Measurements from ENCODE around the gene RALGPS1.
A peak's percentile ranks its signal among the peaks of the same experiment; 100 is the strongest.

RALGPS1 gene

GRCh38 chr9:127055745-127056402, 141.3 kb downstream of the RALGPS1 start:
- DNase-seq = no peak

DNA sequence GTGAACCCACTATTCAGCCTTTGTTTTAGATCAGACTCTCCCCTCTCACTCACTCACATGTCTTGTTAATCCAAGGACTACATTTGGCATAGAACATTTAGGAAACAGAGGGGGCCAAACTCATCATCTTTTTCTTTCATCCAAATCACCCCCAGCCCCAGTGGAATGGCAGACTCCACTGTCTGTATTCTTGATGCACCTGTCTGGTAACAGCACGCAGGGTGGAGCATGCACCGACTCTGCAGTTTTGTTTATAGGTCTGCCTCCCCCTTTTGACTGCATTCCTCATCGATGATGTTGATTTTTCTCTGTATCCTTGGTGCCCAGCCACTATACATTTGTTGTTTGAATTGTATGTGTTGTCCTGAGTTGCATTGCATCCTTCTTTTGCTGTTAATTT, 141.9 kb downstream of the RALGPS1 start:
- DNase-seq = no peak

DNA sequence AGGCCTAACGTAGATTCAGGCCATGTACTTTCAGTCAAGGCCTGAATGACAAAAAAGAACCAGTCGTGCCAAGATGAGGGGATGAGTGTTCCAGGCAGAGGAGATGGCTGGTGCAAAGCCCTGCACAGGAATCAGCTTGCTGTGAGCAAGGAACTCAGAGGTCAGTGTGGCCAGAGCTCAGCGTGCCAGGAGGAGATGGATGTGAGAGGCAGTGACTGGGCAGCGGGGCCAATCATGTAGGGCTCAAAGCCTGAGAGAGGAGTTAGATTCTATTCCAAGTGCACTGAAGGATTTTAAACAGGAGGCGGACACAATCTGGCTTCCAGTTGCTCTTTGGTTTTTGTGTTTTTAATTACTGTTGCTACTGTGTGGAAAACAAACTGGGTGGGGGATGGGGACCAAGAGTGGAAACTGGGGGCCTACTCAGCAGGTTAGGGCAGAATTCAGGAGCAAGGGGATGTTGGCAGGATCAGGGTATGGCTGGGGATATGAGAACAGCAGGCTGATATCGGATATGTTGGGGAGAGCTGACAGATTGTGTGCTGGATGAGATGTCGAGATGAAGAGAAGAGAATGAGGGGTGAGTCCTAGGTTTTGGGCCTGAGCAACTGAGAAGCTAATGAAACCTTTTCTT, 143.5 kb downstream of the RALGPS1 start:
- no peak for DNase-seq

- DNase-seq = no peak
Observed at GRCh38 chr9:127058645-127059021, 144.1 kb downstream of the RALGPS1 start.

- DNase-seq = no peak
Observed at GRCh38 chr9:127059030-127059429, 144.4 kb downstream of the RALGPS1 start.

- DNase-seq = no peak
Observed at GRCh38 chr9:127059765-127060361, 145.3 kb downstream of the RALGPS1 start.

- no peak for DNase-seq
Observed at GRCh38 chr9:127061411-127061810, 146.8 kb downstream of the RALGPS1 start.

GRCh38 chr9:127064335-127064734, 149.8 kb downstream of the RALGPS1 start:
- no peak for DNase-seq

GRCh38 chr9:127065592-127065991, 151.0 kb downstream of the RALGPS1 start:
- DNase-seq = peak; percentile 68

DNA sequence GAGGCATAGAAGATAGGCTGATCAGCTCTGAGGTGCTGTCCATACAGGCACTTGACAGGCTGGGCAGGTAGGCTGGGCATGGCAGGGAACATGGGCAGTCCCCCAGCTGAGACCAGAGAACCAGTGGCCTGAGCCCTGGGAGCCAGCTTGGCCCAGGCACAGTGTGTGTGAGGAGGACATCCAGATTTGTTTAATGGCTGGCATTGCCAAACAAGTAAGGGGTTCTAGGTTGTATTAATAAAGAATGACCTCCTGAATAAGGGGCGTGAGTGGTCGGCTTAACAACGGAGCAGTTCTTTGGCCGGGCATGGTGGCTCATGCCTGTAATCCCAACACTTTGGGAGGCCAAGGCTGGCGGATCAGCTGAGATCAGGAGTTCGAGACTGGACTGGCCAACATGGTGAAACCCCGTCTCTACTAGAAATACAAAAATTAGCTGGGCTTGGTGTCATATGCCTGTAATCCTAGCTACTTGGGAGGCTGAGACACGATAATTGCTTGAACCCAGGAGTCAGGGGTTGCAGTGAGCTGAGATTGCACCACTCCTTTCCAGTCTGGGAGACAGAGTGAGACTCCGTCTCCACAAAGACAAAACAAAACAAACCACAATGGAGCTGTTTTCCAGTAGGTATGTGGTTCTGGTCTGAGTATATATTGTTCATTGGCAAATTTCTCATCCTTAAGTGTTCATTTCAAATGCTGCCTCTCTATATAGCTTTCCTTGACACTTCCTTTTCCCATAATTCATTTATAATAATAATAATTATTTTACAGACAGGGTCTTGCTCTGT, 151.7 kb downstream of the RALGPS1 start:
- DNase-seq = no peak

DNA sequence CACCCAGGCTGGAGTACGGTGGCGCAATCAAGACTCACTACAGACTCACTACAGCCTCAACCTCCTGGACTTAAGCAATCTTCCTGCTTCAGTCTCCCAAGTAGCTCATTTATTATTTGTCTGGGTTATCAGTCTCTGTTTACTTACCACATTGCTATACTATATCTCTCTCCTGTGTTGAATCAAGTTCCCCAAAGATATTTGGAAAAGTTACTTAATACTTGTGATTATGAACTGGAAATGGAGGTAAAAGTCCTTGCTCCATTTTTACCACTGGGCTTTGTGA, 152.2 kb downstream of the RALGPS1 start:
- DNase-seq = peak; percentile 9

DNA sequence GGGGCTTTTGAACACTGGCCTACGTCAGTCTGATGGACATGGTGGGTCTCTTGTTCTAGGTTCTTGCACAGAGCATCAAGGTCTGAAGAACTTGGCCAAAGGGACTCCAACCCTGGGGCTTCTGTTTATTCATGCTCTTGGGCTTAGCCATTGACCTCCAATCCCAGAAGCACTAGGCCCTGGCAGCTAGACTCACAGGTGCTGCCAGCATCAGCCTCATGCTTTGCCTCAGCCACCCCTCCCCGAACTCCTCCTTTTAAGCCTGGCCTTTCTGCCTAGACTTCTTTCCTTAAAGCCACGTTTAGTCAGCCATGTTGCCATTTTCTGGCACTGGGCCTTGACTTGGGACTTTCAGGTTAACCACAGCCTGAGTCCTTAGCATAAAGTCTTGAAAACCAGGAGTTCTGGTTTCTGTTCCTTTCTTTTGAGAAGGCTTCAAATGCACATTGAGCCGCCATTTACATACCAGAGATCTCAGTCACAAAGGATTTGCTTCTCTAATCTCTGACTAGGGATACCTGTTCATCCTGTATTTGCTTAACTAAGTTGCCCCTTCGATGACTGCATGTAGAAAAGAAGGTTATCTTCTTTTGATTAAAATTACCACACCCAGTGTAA, 153.1 kb downstream of the RALGPS1 start:
- no peak for DNase-seq

DNA sequence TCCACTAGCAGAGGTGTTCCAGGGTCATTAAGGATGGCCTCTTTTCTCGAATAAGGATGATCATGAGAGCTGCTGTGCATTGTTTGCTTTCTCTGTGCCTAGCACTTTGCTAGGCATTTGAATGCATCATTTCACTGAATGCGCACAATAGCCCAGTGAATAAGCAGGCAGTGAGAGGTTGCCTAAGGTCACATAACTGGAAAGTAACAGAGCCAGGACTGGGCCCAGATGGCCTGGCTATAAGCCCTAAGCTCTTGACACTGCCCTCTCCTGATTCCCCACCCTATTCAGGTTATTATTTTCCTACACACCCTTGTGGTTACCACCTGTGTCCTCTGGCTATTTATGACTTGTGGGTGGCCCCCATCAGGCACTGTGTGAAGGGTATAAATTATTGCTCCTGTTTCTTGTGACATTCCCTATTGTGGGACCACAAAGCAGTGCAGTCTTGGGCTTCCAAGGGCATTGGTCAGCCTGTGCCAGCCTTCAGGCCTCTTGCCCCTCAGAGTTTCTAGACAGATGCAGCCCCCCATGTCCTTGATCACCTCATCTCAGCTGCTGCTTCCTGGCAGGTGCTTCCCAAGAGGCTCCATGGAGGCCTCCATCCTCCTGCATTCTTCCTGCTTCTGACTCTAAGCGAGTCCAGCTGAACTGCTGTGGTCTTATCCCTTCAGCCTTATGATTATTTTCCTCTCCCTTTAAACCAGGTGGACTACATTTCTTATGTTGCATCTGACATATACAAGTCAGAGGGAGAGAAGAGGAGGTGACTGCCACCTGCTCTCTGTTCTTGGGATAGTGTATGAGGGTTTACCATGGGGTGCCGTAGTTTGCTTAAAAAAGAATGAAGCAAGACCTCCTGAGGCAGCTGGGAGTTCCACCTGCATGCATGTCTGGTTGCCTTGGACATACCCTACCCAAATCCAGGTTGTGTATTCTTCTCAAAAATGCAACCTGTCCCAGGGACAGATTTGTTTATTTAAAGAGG, 160.3 kb downstream of the RALGPS1 start:
- no peak for DNase-seq

DNA sequence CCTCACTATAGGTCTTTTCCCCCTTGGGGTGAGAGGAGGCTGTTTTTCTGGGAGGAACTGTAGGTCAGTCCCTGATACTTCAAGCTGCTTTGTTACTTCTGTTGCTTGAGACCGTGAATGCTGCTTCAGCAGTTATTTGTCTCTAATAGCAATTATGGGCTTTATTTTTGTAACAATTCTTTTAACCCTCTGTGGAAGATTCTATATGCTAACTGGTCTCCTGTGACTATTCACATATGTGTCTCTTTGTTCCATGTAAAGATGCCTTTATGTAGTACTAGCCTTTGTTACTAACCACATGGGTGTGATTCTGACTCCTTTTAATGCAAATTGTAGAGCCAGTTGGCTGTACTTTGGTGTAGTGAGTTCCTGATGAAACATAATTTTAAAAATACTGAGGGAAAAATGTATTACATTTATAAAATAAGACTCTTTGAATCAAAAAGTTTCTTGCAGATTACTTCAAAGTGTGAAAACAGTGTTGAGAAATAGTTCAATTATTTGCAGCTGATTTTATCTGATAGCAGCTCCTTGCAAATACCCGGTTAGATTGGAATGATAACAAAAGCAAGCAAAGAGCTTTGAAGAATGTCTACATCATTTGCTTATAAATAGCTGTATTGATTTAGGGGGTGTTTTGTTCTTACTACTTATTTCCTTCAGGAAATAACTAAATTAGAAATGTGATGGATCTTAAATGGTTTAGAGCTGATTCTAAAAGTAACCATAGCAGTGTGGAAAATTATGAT, 161.2 kb downstream of the RALGPS1 start:
- no peak for DNase-seq

GRCh38 chr9:127076860-127077643, 162.5 kb downstream of the RALGPS1 start:
- DNase-seq = no peak

GRCh38 chr9:127077644-127077946, 163.0 kb downstream of the RALGPS1 start:
- no peak for DNase-seq

DNA sequence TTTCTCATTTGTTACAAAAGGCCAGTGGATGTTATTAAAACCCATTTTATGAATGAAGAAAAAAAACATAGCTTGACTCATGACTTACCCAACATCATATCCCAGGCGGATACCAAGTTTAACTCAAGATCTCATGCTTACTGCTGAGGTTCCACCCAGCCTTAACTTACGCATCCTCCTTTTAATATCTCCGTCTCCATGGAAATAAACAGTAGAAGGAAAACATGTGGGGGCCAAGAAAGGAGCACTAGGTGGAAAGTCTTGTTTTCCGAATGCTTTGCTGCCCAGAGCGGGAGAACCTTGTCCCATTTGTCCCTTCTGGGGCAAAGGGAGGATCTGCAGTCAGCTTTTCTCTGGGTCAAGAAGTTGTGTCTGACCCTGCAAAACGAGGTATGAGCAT, 163.8 kb downstream of the RALGPS1 start:
- DNase-seq = no peak

- DNase-seq = no peak
Observed at GRCh38 chr9:127078988-127079387, 164.4 kb downstream of the RALGPS1 start.

DNA sequence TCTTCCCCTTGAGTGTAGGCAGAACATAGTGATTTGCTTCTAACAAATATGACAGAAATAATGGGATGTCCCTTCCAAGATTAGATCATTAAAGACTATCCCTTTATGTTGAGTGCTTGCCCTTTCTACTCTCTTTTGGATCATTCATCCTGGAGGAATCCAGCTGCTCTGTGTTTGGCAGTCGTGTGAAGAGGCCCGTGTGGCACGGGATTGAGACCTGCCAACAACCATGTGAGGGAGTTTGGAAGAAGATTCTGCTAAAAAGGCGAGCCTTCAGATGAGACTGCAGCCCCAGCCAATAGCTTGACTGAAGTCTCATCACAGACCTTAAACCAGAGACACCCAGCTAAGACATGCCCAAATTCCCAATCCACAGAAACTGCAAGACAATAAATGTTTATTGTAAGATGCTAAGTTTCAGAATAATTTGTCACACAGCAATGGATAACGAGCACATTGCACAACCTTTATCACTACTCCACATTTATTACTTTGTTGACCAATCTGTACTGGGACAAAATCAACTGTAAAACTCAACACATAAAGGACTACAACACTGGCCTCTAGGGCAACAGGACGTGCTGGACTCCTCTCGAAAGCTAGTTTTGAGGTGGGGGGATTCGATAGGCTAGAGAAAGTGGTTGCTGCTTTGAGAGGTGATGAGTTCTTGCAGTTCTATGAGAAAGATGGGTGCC, 165.0 kb downstream of the RALGPS1 start:
- DNase-seq = no peak

All from HCEC 1CT (cell line).